Fibroblast of lung (primary cell): ENCODE results near the gene CDX2. TPM values are rescaled to one million over a fixed set of nuclear protein-coding genes. Genes with fewer than 3 reads are reported as not detected.

ENCODE experiments used
- DNase-seq, 2 donors: peaks; one replicate each; pipeline versions ENCODE4 v3.0.0 to v3.0.0-alpha.2; 2010; ENCODE audit warnings: low read depth in 2 of 2
- H2AFZ ChIP-seq: 2 replicates; pipeline ENCODE4 v1.5.1; 2012; ENCODE audit warnings: low read length, control low read depth, inconsistent platforms
- H3K27ac ChIP-seq: 2 replicates; pipeline ENCODE4 v1.5.1; 2011; ENCODE audit warnings: low read length, control low read depth; ENCODE audit not compliant: insufficient read depth
- H3K27me3 ChIP-seq: 2 replicates; pipeline ENCODE4 v1.5.1; 2011; ENCODE audit warnings: mild to moderate bottlenecking, low read length; ENCODE audit not compliant: control insufficient read depth, insufficient read depth
- H3K36me3 ChIP-seq: 2 replicates; pipeline ENCODE4 v1.5.1; 2011; ENCODE audit warnings: low read length; ENCODE audit not compliant: control insufficient read depth, insufficient read depth
- H3K4me1 ChIP-seq: 2 replicates; pipeline ENCODE4 v1.5.1; 2011; ENCODE audit warnings: low read length; ENCODE audit not compliant: control insufficient read depth, insufficient read depth; ENCODE audit errors: extremely low read depth
- H3K4me2 ChIP-seq: 2 replicates; pipeline ENCODE4 v1.5.1; 2011; ENCODE audit warnings: low read length, control low read depth; ENCODE audit not compliant: insufficient read depth; ENCODE audit errors: extremely low read depth
- H3K4me3 ChIP-seq, 4 experiments: fragments of 200-600 bp in 1 of 4; sonication (generic) in 1 of 4; replicated peaks in 1 of 4; 2 replicates each; pipeline ENCODE4 v1.5.1; 2011 to 2016; ENCODE audit warnings: low read length in 4 of 4, low read depth in 3 of 4, mild to moderate bottlenecking in 3 of 4, control low read depth in 2 of 4, inconsistent platforms in 1 of 4, mixed read lengths in 1 of 4; ENCODE audit not compliant: insufficient read depth in 1 of 4; ENCODE audit errors: control extremely low read depth in 1 of 4
- H3K79me2 ChIP-seq: 2 replicates; pipeline ENCODE4 v1.5.1; 2012; ENCODE audit warnings: mild to moderate bottlenecking, low read length, inconsistent platforms; ENCODE audit not compliant: control insufficient read depth, insufficient read depth
- H3K9ac ChIP-seq: 2 replicates; pipeline ENCODE4 v1.5.1; 2011; ENCODE audit warnings: mild to moderate bottlenecking, low read length, control low read depth; ENCODE audit not compliant: insufficient read depth
- H3K9me3 ChIP-seq: 2 replicates; pipeline ENCODE4 v1.5.1; 2012; ENCODE audit warnings: low read depth, low read length; ENCODE audit not compliant: control insufficient read depth, insufficient read depth
- H4K20me1 ChIP-seq: 2 replicates; pipeline ENCODE4 v1.5.1; 2011; ENCODE audit warnings: low read length; ENCODE audit not compliant: control insufficient read depth, insufficient read depth; ENCODE audit errors: extremely low read depth
- EZH2 ChIP-seq: IDR thresholded peaks from 2 replicates; pipeline ENCODE4 v1.5.1; 2012; ENCODE audit warnings: low read length, control low read depth, mild to moderate bottlenecking; ENCODE audit errors: missing control alignments
- polyA plus RNA-seq, 2 donors: library from polyadenylated mRNA; depleted of rRNA in 1 of 2; stranded (reverse) in 1 of 2; unstranded in 1 of 2; fragments of >200 nt; gene quantifications; 2 replicates each; pipeline ENCODE4 v1.2.1, GENCODE V29; 2011 to 2012; ENCODE audit warnings: missing spikeins in 1 of 2
- total RNA-seq: library from RNA; depleted of rRNA; stranded (reverse); fragments of >200 nt; gene quantifications from 2 replicates; pipeline ENCODE4 v1.2.1, GENCODE V29; 2014
- TF ChIP-seq, protein P1 (sequence below), 2 donors: IDR thresholded peaks in 1 of 2; conservative IDR thresholded peaks in 1 of 2; 1 replicate in 1 of 2; 2 replicates in 1 of 2; pipeline ENCODE4 v1.5.1; 2011 to 2012; ENCODE audit warnings: low read length in 2 of 2, control low read depth in 1 of 2, inconsistent platforms in 1 of 2, low read depth in 1 of 2, mild to moderate bottlenecking in 1 of 2

CDX2 gene
- total and polyA plus RNA-seq, 2 donors (not counting 1 experiment from before 2014, with no cell fraction given): not detected

- H3K4me2 ChIP-seq: no peak overlapping the region
- no peaks in the 10 kb centered on the region for H3K4me1 ChIP-seq
- no peak overlapping the region for H3K27ac ChIP-seq
- H3K79me2 ChIP-seq: no peaks in the 10 kb centered on the region
- H3K9me3 ChIP-seq: no peaks in the 10 kb centered on the region
- H3K36me3 ChIP-seq: no peaks in the 10 kb centered on the region
- H3K4me3 ChIP-seq: no peak overlapping the region
- no peak for DNase-seq
- no peak overlapping the region for H3K9ac ChIP-seq
- TF ChIP-seq EZH2: no peak
- TF ChIP-seq, protein P1, sequence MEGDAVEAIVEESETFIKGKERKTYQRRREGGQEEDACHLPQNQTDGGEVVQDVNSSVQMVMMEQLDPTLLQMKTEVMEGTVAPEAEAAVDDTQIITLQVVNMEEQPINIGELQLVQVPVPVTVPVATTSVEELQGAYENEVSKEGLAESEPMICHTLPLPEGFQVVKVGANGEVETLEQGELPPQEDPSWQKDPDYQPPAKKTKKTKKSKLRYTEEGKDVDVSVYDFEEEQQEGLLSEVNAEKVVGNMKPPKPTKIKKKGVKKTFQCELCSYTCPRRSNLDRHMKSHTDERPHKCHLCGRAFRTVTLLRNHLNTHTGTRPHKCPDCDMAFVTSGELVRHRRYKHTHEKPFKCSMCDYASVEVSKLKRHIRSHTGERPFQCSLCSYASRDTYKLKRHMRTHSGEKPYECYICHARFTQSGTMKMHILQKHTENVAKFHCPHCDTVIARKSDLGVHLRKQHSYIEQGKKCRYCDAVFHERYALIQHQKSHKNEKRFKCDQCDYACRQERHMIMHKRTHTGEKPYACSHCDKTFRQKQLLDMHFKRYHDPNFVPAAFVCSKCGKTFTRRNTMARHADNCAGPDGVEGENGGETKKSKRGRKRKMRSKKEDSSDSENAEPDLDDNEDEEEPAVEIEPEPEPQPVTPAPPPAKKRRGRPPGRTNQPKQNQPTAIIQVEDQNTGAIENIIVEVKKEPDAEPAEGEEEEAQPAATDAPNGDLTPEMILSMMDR (conservative IDR thresholded peaks at IDR 0.05 in 1 of 2, IDR thresholded peaks at IDR 0.05 in 1 of 2; ENCODE audit: low read depth in 1 of 2, low read length in 2 of 2): no peak
- no peaks in the 10 kb centered on the region for H4K20me1 ChIP-seq
- no peak overlapping the region for H2AFZ ChIP-seq
- peaks cover 45% of the 10 kb centered on the region for H3K27me3 ChIP-seq
Observed at GRCh38 chr13:27929868-27930267, 39.2 kb downstream of the CDX2 start.

GRCh38 chr13:27928805-27929753, 40.0 kb downstream of the CDX2 start:
- H3K4me3 ChIP-seq: no peak overlapping the region
- no peaks in the 10 kb centered on the region for H3K36me3 ChIP-seq
- no peak overlapping the region for H2AFZ ChIP-seq
- H3K4me1 ChIP-seq: no peaks in the 10 kb centered on the region
- H3K4me2 ChIP-seq: no peak overlapping the region
- H4K20me1 ChIP-seq: no peaks in the 10 kb centered on the region
- no peaks in the 10 kb centered on the region for H3K79me2 ChIP-seq
- no peak overlapping the region for H3K27ac ChIP-seq
- TF ChIP-seq, protein P1 (conservative IDR thresholded peaks at IDR 0.05 in 1 of 2, IDR thresholded peaks at IDR 0.05 in 1 of 2; ENCODE audit: low read depth in 1 of 2, low read length in 2 of 2): no peak
- TF ChIP-seq EZH2: peak; percentile 58
- H3K27me3 ChIP-seq: peaks cover 51% of the 10 kb centered on the region
- H3K9ac ChIP-seq: no peak overlapping the region
- no peaks in the 10 kb centered on the region for H3K9me3 ChIP-seq
- DNase-seq: no peak

DNA sequence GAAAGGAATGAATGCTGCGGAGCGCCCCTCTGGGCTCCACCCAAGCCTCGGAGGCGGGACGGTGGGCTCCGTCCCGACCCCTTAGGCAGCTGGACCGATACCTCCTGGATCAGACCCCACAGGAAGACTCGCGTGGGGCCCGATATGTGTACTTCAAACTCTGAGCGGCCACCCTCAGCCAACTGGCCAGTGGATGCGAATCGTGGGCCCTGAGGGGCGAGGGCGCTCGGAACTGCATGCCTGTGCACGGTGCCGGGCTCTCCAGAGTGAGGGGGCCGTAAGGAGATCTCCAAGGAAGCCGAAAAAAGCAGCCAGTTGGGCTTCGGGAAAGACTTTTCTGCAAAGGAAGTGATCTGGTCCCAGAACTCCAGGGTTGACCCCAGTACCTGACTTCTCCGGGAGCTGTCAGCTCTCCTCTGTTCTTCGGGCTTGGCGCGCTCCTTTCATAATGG, 40.7 kb downstream of the CDX2 start:
- no peak overlapping the region for H3K4me3 ChIP-seq
- H2AFZ ChIP-seq: no peak overlapping the region
- no peaks in the 10 kb centered on the region for H3K79me2 ChIP-seq
- peaks cover 58% of the 10 kb centered on the region for H3K27me3 ChIP-seq
- TF ChIP-seq EZH2: no peak
- TF ChIP-seq, protein P1 (conservative IDR thresholded peaks at IDR 0.05 in 1 of 2, IDR thresholded peaks at IDR 0.05 in 1 of 2; ENCODE audit: low read depth in 1 of 2, low read length in 2 of 2): no peak
- DNase-seq: no peak
- H3K4me1 ChIP-seq: no peaks in the 10 kb centered on the region
- H4K20me1 ChIP-seq: no peaks in the 10 kb centered on the region
- H3K36me3 ChIP-seq: no peaks in the 10 kb centered on the region
- no peak overlapping the region for H3K9ac ChIP-seq
- H3K4me2 ChIP-seq: no peak overlapping the region
- H3K9me3 ChIP-seq: no peaks in the 10 kb centered on the region
- no peak overlapping the region for H3K27ac ChIP-seq
